ENCODE measurements around the gene SLC16A8. TPM values are rescaled to one million over a fixed set of nuclear protein-coding genes. Genes with fewer than 3 reads are reported as not detected.

SLC16A8 gene
- total RNA-seq, 2 donors from 2014 or later: 0.39 TPM; not detected in 1

DNA sequence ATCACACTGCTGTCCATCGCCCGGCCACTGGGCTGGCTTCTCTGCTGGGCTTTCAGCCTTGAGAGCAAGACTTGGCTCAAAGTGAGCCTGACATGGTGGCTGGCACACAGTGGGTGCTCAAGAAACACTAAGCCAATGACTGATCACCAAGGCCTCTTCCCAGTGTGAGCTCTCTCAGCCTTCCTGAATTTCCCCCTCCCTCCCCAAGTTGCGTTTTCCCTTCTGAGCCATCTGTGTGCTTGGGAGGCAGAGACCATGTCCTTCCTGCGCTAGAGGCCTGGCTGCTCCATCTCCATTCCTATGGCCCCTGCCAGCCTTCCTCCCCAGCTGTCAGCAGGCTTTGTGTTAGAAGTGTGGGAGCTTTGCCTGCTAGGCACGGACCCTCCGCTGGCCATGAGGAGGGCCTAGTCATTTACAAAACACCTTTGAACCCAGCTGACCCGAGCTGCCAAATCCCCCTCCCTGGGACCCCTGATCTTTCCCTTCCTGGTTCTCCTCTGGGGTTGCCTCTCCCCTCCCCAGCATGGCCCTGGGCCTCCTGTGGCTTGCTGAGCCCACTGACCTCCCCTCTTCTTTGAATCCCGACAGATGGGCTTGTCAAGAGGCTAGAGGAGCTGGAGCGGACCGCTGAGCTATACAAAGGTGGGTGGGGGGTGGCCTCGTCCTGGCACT is 13.6 kb downstream of the SLC16A8 start:
- DNase-seq (ENCODE audit: low spot score in 2 of 2) (no peak), ATAC-seq (no peak)
- Mint-ChIP-seq H3K36me3 (peaks cover 0 to 6% of the 10 kb centered on the region in 2 donors), H3K9me3 (no peaks in the 10 kb centered on the region), H3K27ac (peak overlapping the region in 1 of 2 donors; percentile 23)

DNA sequence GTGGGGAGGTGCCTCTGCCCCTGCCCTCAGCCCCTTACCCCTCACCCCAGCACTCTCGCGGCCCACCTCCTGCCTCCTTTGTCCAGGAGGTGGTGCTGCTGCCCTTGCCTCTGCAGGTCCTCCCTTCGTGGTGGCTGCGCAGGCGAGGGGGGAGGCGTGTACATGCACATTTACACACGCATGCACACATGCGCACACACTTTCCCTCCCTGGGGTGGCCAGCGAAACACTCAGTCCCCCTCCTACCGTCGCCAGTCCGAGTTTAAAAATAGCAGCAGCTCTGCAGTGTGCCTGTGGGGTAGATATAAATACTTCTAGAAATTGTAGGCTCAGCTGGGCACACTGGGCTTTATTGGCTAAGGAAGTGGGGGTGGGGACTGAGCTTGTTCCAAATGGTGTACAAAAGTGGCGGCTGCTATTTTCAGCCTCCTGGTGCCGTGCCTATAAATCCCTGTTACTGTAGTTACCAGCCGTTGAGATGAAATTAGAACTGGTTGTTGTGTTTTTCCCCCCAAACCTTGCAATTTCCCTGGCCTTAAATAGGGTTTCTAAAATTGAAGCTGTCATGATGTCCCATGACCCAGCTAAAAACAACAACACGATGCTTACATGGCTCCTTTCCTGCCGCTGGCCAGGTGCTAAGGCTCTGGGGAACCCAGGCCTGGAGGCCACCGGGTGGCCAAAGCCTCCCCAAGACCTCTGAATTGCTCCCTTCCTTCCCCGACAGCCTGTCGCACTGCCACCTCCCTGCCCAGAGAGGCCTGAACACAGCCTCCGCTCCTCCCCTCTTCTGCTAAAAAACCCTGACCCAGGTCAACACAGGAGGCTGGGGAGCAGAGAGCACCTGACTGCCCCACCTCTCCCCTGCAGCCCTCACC is 14.4 kb downstream of the SLC16A8 start:
- no peak for ATAC-seq
- DNase-seq (ENCODE audit: low spot score in 2 of 2): no peak
- H3K9me3 Mint-ChIP-seq: no peaks in the 10 kb centered on the region
- peaks cover 0 to 6% of the 10 kb centered on the region in 2 donors for H3K36me3 Mint-ChIP-seq
- H3K27ac Mint-ChIP-seq: peak overlapping the region in 1 of 2 donors; percentile 23

DNA sequence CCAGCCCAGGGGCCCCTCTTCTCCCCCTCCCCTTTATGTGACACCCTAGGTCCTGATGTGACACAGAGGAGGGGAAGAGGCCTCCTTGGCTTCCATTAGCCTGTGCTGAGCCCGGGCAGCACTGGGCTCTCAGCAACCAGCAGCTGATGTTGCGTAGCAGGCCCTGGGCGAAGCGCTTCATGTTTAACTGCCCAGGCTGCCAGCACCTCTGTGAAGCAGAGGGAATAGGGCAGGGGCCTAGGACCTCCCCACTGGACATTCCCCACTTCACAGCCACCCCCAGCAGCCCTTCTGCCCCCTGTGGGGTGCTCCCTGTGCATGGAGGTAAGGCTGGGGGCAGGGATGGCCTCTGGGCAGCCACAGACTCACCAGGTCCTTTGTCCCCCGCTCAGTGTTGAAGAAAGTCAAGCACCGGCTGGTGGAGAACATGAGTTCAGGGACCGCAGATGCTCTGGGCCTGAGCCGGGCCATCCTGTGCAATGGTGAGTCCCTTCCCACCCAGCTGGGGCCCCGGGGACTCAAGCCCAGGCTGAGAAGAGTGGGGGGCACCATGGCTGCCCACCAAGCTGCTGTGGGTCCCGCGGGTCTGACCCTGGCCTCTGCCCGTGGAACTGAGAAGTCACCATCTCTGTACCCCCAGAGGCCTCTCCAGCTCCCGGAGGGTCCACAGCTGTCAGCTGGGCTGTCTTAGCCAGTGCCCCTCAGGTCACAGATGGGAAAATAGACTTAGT is 15.2 kb downstream of the SLC16A8 start:
- ATAC-seq (no peak), DNase-seq (ENCODE audit: low spot score in 2 of 2) (no peak)
- Mint-ChIP-seq H3K27ac (no peak overlapping the region), H3K36me3 (peaks cover 0 to 6% of the 10 kb centered on the region in 2 donors), H3K9me3 (no peaks in the 10 kb centered on the region)

DNA sequence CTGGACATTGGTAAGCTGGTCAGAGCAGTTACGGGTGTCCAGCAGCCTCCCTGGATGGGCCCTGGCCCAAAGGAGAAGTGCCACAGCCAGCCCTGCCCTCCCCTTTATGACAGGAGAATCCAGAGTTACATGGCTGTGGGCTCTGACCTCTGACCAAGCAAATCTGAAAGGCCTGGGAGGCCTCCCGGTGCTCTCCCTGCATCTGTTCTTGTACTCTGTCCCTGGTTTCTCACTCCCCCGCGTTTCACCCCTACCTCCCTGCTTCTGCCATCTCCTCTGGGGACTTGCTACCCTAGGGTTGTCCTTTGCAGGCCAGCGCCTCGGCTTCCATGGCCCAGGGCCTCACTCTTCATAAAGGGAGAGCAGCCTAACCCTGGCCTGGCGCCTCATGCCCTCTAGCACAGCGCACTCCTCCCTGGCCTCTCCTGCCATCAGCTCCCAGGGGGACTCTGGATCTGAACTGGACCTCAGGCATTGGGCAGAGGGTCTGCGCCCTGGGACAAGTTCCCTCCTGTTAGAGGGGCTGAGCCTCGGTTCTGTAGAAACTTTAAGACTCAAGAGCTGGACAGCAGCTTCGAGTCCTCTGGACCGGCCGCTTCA is 16.1 kb downstream of the SLC16A8 start:
- peak overlapping the region in 1 of 2 donors; percentile 29 for H3K27ac Mint-ChIP-seq
- peaks cover 0 to 6% of the 10 kb centered on the region in 2 donors for H3K36me3 Mint-ChIP-seq
- ATAC-seq: no peak
- no peak for DNase-seq (ENCODE audit: low spot score in 2 of 2)
- no peaks in the 10 kb centered on the region for H3K9me3 Mint-ChIP-seq

DNA sequence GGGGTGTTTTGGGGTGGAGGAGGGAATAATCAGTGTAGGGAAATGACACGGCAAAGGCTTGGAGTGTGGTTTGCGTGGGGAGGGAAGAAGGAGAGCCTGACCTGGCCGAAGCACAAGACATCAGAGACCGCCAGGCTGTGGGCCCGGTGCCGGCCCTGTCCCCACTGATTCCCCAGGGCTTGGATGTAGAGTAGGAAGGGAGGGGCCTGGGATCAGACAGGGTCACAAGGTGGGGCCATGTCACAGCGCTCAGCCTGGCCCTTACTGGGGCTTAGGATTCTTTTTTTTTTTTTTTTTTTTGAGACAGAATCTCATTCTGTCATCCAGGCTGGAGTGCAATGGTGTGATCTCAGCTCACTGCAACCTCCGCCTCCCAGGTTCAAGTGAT is 17.0 kb downstream of the SLC16A8 start:
- ATAC-seq (no peak), DNase-seq (ENCODE audit: low spot score in 2 of 2) (no peak)
- Mint-ChIP-seq H3K36me3 (peaks cover 4 to 10% of the 10 kb centered on the region in 2 donors), H3K27ac (peak overlapping the region in 1 of 2 donors; percentile 77), H3K9me3 (no peaks in the 10 kb centered on the region)

DNA sequence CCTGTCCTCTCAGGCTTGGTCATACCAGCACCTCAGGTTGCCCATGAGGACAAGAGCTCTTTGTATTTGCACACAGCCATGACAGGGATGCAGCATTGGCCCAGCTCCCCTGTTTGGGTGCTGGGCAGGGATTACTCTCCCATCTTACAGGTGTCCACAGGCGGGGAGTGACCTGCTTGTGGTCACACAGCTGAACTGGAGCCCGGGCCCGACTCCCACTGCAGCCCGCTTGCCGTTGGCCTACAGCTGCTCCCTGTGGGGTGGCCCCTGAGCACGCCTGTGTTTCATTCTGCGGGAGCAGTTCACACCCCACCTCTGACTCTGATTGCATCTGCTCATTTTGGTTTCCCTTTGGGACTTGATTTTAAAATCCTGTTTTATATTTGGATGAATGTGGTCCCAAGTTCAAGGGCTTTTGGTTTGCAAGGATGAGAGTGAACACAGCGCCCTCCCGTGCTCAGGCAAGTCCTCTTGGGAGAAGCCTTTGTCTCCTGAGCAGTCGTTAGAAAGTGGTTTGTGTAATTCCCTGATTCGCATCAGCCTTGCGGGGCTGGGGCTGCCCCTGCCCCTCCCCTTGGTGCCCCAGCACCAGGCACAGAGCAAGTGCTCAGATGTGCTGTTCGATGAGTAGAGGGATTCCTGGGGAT is 17.5 kb downstream of the SLC16A8 start:
- Mint-ChIP-seq H3K9me3 (no peaks in the 10 kb centered on the region), H3K36me3 (peaks cover 4 to 10% of the 10 kb centered on the region in 2 donors), H3K27ac (peak overlapping the region in 1 of 2 donors; percentile 77)
- no peak for ATAC-seq
- no peak for DNase-seq (ENCODE audit: low spot score in 2 of 2)

GRCh38 chr22:38065539-38065938 is 18.4 kb downstream of the SLC16A8 start:
- DNase-seq (ENCODE audit: low spot score in 2 of 2) (no peak), ATAC-seq (no peak)
- Mint-ChIP-seq H3K36me3 (peaks cover 4 to 10% of the 10 kb centered on the region in 2 donors), H3K27ac (no peak overlapping the region), H3K9me3 (no peaks in the 10 kb centered on the region)

- H3K27ac Mint-ChIP-seq: no peak overlapping the region
- H3K9me3 Mint-ChIP-seq: no peaks in the 10 kb centered on the region
- ATAC-seq (no peak), DNase-seq (ENCODE audit: low spot score in 2 of 2) (no peak)
- peaks cover 4 to 9% of the 10 kb centered on the region in 2 donors for H3K36me3 Mint-ChIP-seq
Observed at GRCh38 chr22:38062791-38063190, 21.2 kb downstream of the SLC16A8 start.

DNA sequence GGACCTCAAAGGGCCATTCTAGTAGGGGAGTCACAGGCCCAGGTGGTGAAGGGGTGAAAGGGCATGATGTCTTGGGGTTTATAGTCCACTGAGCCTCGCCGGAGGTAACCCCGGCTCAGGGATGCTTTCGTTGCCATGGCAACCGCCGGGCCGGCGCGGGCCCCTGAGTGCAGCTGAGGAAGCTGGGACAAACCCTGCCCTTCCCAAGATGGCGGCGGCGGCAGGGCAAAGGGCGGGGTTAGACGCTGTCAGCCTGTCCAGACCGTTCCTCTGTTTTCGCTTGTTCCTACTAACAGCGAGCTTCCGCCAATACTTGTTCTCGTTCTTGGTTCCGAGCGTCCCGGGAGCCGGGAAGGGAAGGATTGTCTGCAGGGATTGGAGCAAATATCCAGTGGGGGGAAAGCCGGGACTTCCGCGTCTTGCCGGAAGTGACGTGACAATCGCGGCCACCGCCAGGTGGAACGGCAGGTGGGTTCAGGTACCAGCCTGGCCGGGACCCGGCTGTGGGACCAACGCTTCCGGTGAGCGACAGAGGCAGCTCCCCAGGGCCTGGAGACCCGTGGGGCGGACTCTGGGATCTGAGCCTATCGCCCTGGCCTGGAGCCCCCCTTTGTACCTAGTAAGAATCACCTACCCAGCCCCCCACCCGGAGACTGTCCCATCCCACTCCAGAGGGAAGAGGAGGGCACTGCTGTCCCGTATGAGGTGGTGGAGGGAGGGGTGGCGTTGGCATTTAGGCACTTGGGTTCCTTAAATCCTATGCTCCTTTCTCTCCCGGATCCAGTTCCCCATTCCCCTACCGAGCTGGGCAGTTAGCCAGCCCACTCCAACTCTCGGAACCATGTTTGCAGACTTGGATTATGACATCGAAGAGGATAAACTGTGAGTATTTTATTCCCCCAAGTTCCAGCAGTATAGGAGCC is 26.8 kb downstream of the SLC16A8 start, which contains the start of gene PICK1:
Gene PICK1, plus strand, starts transcription at position 436 of the 923 bp plus-strand sequence. Its CDS starts 406 bp downstream, at position 842.
- Mint-ChIP-seq H3K27ac (peak within 1 kb of the TSS; percentile 94 to 97), H3K36me3 (peaks cover 5 to 7% of the 10 kb centered on the region in 2 donors), H3K9me3 (no peaks in the 10 kb centered on the region)
- DNase-seq (ENCODE audit: low spot score in 2 of 2): peak; percentile 82 to 84
- peak; percentile 89 for ATAC-seq

- Mint-ChIP-seq H3K36me3 (peaks cover 0 to 6% of the 10 kb centered on the region in 2 donors), H3K9me3 (no peaks in the 10 kb centered on the region), H3K27ac (no peak overlapping the region)
- peak; percentile 73 to 76 for DNase-seq (ENCODE audit: low spot score in 2 of 2)
- peak; percentile 76 to 84 for ATAC-seq
Observed at GRCh38 chr22:38051900-38052862, 31.8 kb downstream of the SLC16A8 start.

DNA sequence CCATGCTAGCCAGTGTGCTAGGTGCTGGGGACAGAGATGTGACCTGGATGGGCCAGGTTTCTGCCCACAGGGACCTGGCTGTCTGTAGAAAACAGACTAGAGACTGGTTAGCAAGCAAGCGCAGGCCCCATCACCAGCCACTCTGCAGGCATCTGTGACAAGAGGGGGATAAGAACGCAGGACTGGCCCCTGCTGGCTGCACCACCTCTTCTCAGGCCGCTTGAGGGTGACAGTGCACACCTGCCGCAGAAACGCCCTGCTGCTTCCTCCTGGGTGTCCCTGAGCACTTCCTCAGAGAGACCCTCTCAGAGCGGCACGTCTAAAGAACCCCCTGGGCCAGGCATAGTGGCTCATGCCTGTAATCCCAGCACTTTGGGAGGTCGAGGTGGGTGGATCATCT is 32.7 kb downstream of the SLC16A8 start:
- H3K27ac Mint-ChIP-seq: no peak overlapping the region

GRCh38 chr22:38050720-38051119 is 33.3 kb downstream of the SLC16A8 start:
- no peaks in the 10 kb centered on the region for H3K36me3 Mint-ChIP-seq
- H3K27ac Mint-ChIP-seq: no peak overlapping the region
- no peaks in the 10 kb centered on the region for H3K9me3 Mint-ChIP-seq
- DNase-seq (ENCODE audit: low spot score in 2 of 2): no peak
- ATAC-seq: no peak

More for the DNA sequence above, 32.7 kb downstream of the SLC16A8 start:
- Mint-ChIP-seq H3K9me3 (no peaks in the 10 kb centered on the region), H3K36me3 (no peaks in the 10 kb centered on the region)
- ATAC-seq (no peak), DNase-seq (ENCODE audit: low spot score in 2 of 2) (no peak)

- ATAC-seq: no peak
- no peak overlapping the region for H3K27ac Mint-ChIP-seq
- DNase-seq (ENCODE audit: low spot score in 2 of 2): no peak
- H3K36me3 Mint-ChIP-seq: no peaks in the 10 kb centered on the region
- H3K9me3 Mint-ChIP-seq: no peaks in the 10 kb centered on the region
Observed at GRCh38 chr22:38049812-38050619, 34.0 kb downstream of the SLC16A8 start.

Data from activated naive CD4-positive, alpha-beta T cell treated with anti-CD3 and anti-CD28 coated beads, Interleukin-2, amount 50 U/mL, for 72 hours (primary cell).